Measurements from ENCODE around the gene UMODL1.

DNA sequence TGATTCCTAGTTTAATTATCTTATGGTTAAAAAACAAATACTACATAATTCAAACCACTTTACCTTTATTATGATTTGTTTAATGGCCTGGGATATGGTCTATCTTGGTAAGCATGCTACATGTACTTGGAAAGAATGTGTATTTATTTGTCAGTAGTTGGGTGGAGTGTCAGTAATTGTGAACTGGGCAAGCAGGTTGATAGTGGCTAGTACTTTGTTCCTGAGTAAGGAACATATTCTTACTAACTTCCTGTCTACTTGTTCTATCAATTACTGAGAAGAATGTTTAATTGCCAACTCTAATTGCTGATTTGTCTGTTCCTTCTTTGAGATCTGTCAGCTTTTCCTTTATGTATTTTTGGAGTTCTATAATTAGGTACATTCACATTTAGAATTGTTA lies 98.6 kb downstream of the UMODL1 start:
- TF ChIP-seq, protein P1, sequence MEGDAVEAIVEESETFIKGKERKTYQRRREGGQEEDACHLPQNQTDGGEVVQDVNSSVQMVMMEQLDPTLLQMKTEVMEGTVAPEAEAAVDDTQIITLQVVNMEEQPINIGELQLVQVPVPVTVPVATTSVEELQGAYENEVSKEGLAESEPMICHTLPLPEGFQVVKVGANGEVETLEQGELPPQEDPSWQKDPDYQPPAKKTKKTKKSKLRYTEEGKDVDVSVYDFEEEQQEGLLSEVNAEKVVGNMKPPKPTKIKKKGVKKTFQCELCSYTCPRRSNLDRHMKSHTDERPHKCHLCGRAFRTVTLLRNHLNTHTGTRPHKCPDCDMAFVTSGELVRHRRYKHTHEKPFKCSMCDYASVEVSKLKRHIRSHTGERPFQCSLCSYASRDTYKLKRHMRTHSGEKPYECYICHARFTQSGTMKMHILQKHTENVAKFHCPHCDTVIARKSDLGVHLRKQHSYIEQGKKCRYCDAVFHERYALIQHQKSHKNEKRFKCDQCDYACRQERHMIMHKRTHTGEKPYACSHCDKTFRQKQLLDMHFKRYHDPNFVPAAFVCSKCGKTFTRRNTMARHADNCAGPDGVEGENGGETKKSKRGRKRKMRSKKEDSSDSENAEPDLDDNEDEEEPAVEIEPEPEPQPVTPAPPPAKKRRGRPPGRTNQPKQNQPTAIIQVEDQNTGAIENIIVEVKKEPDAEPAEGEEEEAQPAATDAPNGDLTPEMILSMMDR (IDR thresholded peaks at IDR 0.05; ENCODE audit: low read length), result no peak
- TF ChIP-seq EZH2 (optimal IDR thresholded peaks at IDR 0.05; ENCODE audit: low read depth, low read length), result no peak
- no peak for TF ChIP-seq EZH2phosphoT487 (IDR thresholded peaks at IDR 0.05; ENCODE audit: low read length)

Data from MM.1S (cell line).